GM23248 (cell line): ENCODE measurements around the gene ZNF778.

Experiments
- EZH2 ChIP-seq: fragments of 200-600 bp; sonication (generic); IDR thresholded peaks from 2 replicates; pipeline ENCODE4 v1.6.1; 2018; ENCODE audit warnings: antibody characterized with exemption, mild to moderate bottlenecking; ENCODE audit not compliant: insufficient read depth, poor library complexity, severe bottlenecking
- EZH2phosphoT487 ChIP-seq: fragments of 200-600 bp; sonication (generic); IDR thresholded peaks from 2 replicates; pipeline ENCODE4 v1.6.1; 2018; ENCODE audit warnings: antibody characterized with exemption, moderate library complexity, mild to moderate bottlenecking, low read depth; ENCODE audit not compliant: insufficient read depth

- TF ChIP-seq EZH2 (no peak), EZH2phosphoT487 (no peak)
Measured at GRCh38 chr16:89286096-89286495, 68.6 kb downstream of the ZNF778 start.
